SK-N-SH (cell line): ENCODE results near the gene VOPP1. TPM values are rescaled to one million over a fixed set of nuclear protein-coding genes. Genes with fewer than 3 reads are reported as not detected.

Experiments used
- CTCF ChIA-PET: fragments of 300-600, 350-600 bp; formaldehyde crosslinking; extraction: SDS; loops from one replicate; lab custom pipeline; 2021; lab: Yijun Ruan, JAX
- POLR2A ChIA-PET: fragments of 350-600 bp; sonication (Branson Sonifier 250); formaldehyde crosslinking; extraction: SDS; loops from one replicate; lab custom pipeline; 2020; ENCODE audit warnings: antibody characterized with exemption, inconsistent platforms; lab: Yijun Ruan, JAX
- DNase-seq: peaks from one replicate; pipeline ENCODE4 v3.0.0; 2012
- H2AFZ ChIP-seq: fragments of 200-600 bp; sonication (generic); 2 replicates; pipeline ENCODE4 v1.8.1; 2016; ENCODE audit warnings: antibody characterized with exemption, mild to moderate bottlenecking, low read depth
- H3F3A ChIP-seq: fragments of 200-600 bp; sonication (generic); replicated peaks from 2 replicates; pipeline ENCODE3; 2016; ENCODE audit warnings: antibody characterized with exemption, mild to moderate bottlenecking; ENCODE audit not compliant: insufficient read depth
- H3K27ac ChIP-seq, 2 experiments: fragments of 200-500 bp in 1 of 2; fragments of 200-600 bp in 1 of 2; sonication (Bioruptor generic) in 1 of 2; sonication (generic), shearing (Covaris generic) in 1 of 2; 2 replicates each; pipeline versions ENCODE4 v1.5.1 to v1.6.1; 2014 to 2016; ENCODE audit warnings: low read depth in 2 of 2, inconsistent platforms in 1 of 2, low read length in 1 of 2, mild to moderate bottlenecking in 1 of 2, mixed read lengths in 1 of 2
- H3K27me3 ChIP-seq: fragments of 200-600 bp; sonication (generic), shearing (Covaris generic); 2 replicates; pipeline ENCODE4 v1.6.1; 2016; ENCODE audit warnings: mixed run types; ENCODE audit not compliant: insufficient read depth
- H3K36me3 ChIP-seq, 2 experiments: fragments of 200-500 bp in 1 of 2; fragments of 200-600 bp in 1 of 2; sonication (Bioruptor generic) in 1 of 2; sonication (generic) in 1 of 2; replicated peaks in 1 of 2; 2 replicates each; pipeline versions ENCODE3 to v1.5.1; 2014 to 2016; ENCODE audit warnings: low read length in 1 of 2, mild to moderate bottlenecking in 1 of 2; ENCODE audit not compliant: insufficient read depth in 2 of 2, control insufficient read depth in 1 of 2
- H3K4me1 ChIP-seq, 2 experiments: fragments of 200-500 bp in 1 of 2; fragments of 200-600 bp in 1 of 2; sonication (Bioruptor generic) in 1 of 2; sonication (generic), shearing (Covaris generic) in 1 of 2; 2 replicates each; pipeline versions ENCODE4 v1.5.1 to v1.6.1; 2014 to 2016; ENCODE audit warnings: low read depth in 1 of 2, low read length in 1 of 2, mixed run types in 1 of 2; ENCODE audit not compliant: insufficient read depth in 2 of 2, control insufficient read depth in 1 of 2
- H3K4me2 ChIP-seq: fragments of 200-600 bp; sonication (generic), shearing (Covaris generic); 2 replicates; pipeline ENCODE4 v1.6.1; 2017; ENCODE audit warnings: mixed run types
- H3K4me3 ChIP-seq, 2 experiments: fragments of 200-500 bp in 1 of 2; fragments of 200-600 bp in 1 of 2; sonication (Bioruptor generic) in 1 of 2; sonication (generic), shearing (Covaris generic) in 1 of 2; 2 replicates each; pipeline versions ENCODE4 v1.5.1 to v1.8.1; 2014 to 2016; ENCODE audit warnings: low read depth in 2 of 2, inconsistent platforms in 1 of 2, low read length in 1 of 2, mild to moderate bottlenecking in 1 of 2, mixed read lengths in 1 of 2, moderate library complexity in 1 of 2
- H3K79me2 ChIP-seq: fragments of 200-600 bp; sonication (generic); 2 replicates; pipeline ENCODE4 v1.8.1; 2017; ENCODE audit warnings: mild to moderate bottlenecking; ENCODE audit not compliant: insufficient read depth
- H3K9ac ChIP-seq: fragments of 200-600 bp; sonication (generic); 2 replicates; pipeline ENCODE4 v1.6.1; 2017; ENCODE audit warnings: mixed run types
- H3K9me2 ChIP-seq: fragments of 200-600 bp; sonication (generic); 2 replicates; pipeline ENCODE4 v1.6.1; 2017; ENCODE audit warnings: mixed run types
- H3K9me3 ChIP-seq: fragments of 200-600 bp; sonication (generic); 2 replicates; pipeline ENCODE4 v1.6.1; 2017; ENCODE audit warnings: mixed run types, mild to moderate bottlenecking, moderate library complexity
- H4K20me1 ChIP-seq: fragments of 200-600 bp; sonication (generic); 2 replicates; pipeline ENCODE4 v1.6.1; 2017; ENCODE audit warnings: mild to moderate bottlenecking, mixed run types; ENCODE audit not compliant: insufficient read depth
- ELF1 ChIP-seq: IDR thresholded peaks from 2 replicates; pipeline ENCODE4 v1.4.0; 2012
- EP300 ChIP-seq, 2 experiments: IDR thresholded peaks; 2 replicates each; pipeline versions ENCODE4 v1.4.0 to v1.6.1; 2012; ENCODE audit warnings: borderline replicate concordance in 1 of 2, low read depth in 1 of 2, low read length in 1 of 2
- EZH2phosphoT487 ChIP-seq: fragments of 200-600 bp; sonication (generic); IDR thresholded peaks from 2 replicates; pipeline ENCODE4 v1.6.1; 2017; ENCODE audit warnings: low read depth, mixed run types, mild to moderate bottlenecking, antibody characterized with exemption, moderate library complexity, borderline replicate concordance
- FOSL2 ChIP-seq: IDR thresholded peaks from 2 replicates; pipeline ENCODE4 v1.4.0; 2012; ENCODE audit warnings: low read depth, mild to moderate bottlenecking, moderate library complexity, borderline replicate concordance
- FOXM1 ChIP-seq: IDR thresholded peaks from 2 replicates; pipeline ENCODE4 v1.4.0; 2012; ENCODE audit warnings: low read depth, mild to moderate bottlenecking
- GATA2 ChIP-seq: sonication (generic); formaldehyde crosslinking; IDR thresholded peaks from 2 replicates; pipeline ENCODE4 v1.5.0; 2020; ENCODE audit warnings: mild to moderate bottlenecking, missing genetic modification reagents
- MEF2A ChIP-seq: IDR thresholded peaks from 2 replicates; pipeline ENCODE4 v1.4.0; 2012; ENCODE audit warnings: low read depth, borderline replicate concordance
- NFIC ChIP-seq: IDR thresholded peaks from 2 replicates; pipeline ENCODE4 v1.4.0; 2012; ENCODE audit warnings: borderline replicate concordance
- NRF1 ChIP-seq: IDR thresholded peaks from 2 replicates; pipeline ENCODE4 v1.6.1; 2012; ENCODE audit warnings: low read depth, mild to moderate bottlenecking, low read length
- POLR2AphosphoS5 ChIP-seq: IDR thresholded peaks from 2 replicates; pipeline ENCODE4 v1.6.1; 2012; ENCODE audit warnings: low read depth, low read length
- RCOR1 ChIP-seq: fragments of 150-350 bp; IDR thresholded peaks from 2 replicates; pipeline ENCODE4 v1.6.1; 2017; ENCODE audit warnings: antibody characterized with exemption, low read length
- REST ChIP-seq: IDR thresholded peaks from 2 replicates; pipeline ENCODE4 v1.6.1; 2012; ENCODE audit warnings: mild to moderate bottlenecking, low read depth, low read length, moderate library complexity
- RXRA ChIP-seq: IDR thresholded peaks from 2 replicates; pipeline ENCODE4 v1.4.0; 2012; ENCODE audit warnings: low read depth, mild to moderate bottlenecking, borderline replicate concordance
- SIN3A ChIP-seq: IDR thresholded peaks from 2 replicates; pipeline ENCODE4 v1.6.1; 2012; ENCODE audit warnings: low read depth, mild to moderate bottlenecking, low read length, moderate library complexity, borderline replicate concordance
- TAF1 ChIP-seq: IDR thresholded peaks from 2 replicates; pipeline ENCODE4 v1.6.1; 2012; ENCODE audit warnings: low read depth, mild to moderate bottlenecking, low read length, moderate library complexity, borderline replicate concordance
- TCF12 ChIP-seq: IDR thresholded peaks from 2 replicates; pipeline ENCODE4 v1.4.0; 2012
- USF1 ChIP-seq: IDR thresholded peaks from 2 replicates; pipeline ENCODE4 v1.4.0; 2012; ENCODE audit warnings: low read depth, borderline replicate concordance
- USF2 ChIP-seq: fragments of 150-350 bp; IDR thresholded peaks from 2 replicates; pipeline ENCODE4 v1.6.1; 2017; ENCODE audit warnings: antibody characterized with exemption, low read length, low read depth, borderline replicate concordance
- WGBS: methylation state at CpG from one replicate; pipeline ENCODE4 v1.1.6; 2017; ENCODE audit warnings: low lambda C conversion rate; 5-methylcytosine and 5-hydroxymethylcytosine counted together
- polyA plus RNA-seq, 3 experiments: library from polyadenylated mRNA; depleted of rRNA; stranded (reverse); fragments of >200 nt; gene quantifications; 2 replicates each; pipeline ENCODE4 v1.2.3, GENCODE V29; 2012

The VOPP1 gene
- polyA plus RNA-seq, 1 of the 3 experiments (the other 2 are of a cell fraction): 69.5 TPM

- POLR2A ChIA-PET: interaction anchor here (1.1 to 1.3 kb wide), 2 partner anchors 12 to 73 kb away, joined by 3 to 9 read pairs; partner anchors contain the start of gene LANCL2
- Histone ChIP-seq H4K20me1 (no peaks in the 10 kb centered on the region), H2AFZ (no peak overlapping the region; the same call in 1 of the 2 replicates), H3K79me2 (no peaks in the 10 kb centered on the region), H3K4me2 (peak overlapping the region; percentile 57)
- TF ChIP-seq NFIC (peak; percentile 26; the same call in 1 of the 2 replicates), TCF12 (no peak), USF1 (no peak), RCOR1 (no peak), USF2 (no peak), POLR2AphosphoS5 (no peak), FOXM1 (no peak), RXRA (no peak), ELF1 (no peak), GATA2 (no peak; the same call in 1 of the 2 replicates), FOSL2 (no peak), EP300 (IDR thresholded peaks at IDR 0.05; ENCODE audit: borderline replicate concordance in 1 of 2, low read depth in 1 of 2, low read length in 1 of 2) (0 out of 4 replicates have a peak, but pooled peaks of 1 of the 2 experiments have one; percentile 20), MEF2A (no peak), SIN3A (no peak)
- TF ChIP-seq, all 33 proteins: peak for 2
- CTCF ChIA-PET: interaction anchor here (0.8 to 2.1 kb wide), 7 partner anchors 24 to 159 kb away, joined by 3 to 7 read pairs (median 4); no protein-coding TSS in a partner anchor
- Histone ChIP-seq H3K36me3 (no peaks in the 10 kb centered on the region), H3K4me1 (peaks cover 16 to 42% of the 10 kb centered on the region in 2 experiments), H3K9ac (no peak overlapping the region), H3F3A (peaks cover 4% of the 10 kb centered on the region), H3K9me3 (no peaks in the 10 kb centered on the region), H3K27ac (no peak overlapping the region; a peak in 1 of 4 replicates), H3K4me3 (no peak overlapping the region), H3K9me2 (no peaks in the 10 kb centered on the region), H3K27me3 (no peaks in the 10 kb centered on the region)
- WGBS: 62% methylated on average over 19 of the region's 19 CpGs
- DNase-seq: peak; percentile 81
Measured at GRCh38 chr7:55438757-55439525, 133.4 kb downstream of the VOPP1 start.

GRCh38 chr7:55438085-55438756 lies 134.1 kb downstream of the VOPP1 start:
- H3K4me3 ChIP-seq: no peak overlapping the region
- no peak overlapping the region for H2AFZ ChIP-seq
- H3K27me3 ChIP-seq: no peaks in the 10 kb centered on the region
- ChIA-PET POLR2A (no interaction called here), CTCF (interaction anchor here (0.8 to 2.1 kb wide), 3 partner anchors 23 to 155 kb away, joined by 3 to 7 read pairs (median 4); partner anchors contain the start of gene VOPP1)
- H3K79me2 ChIP-seq: no peaks in the 10 kb centered on the region
- no peak overlapping the region for H3K4me2 ChIP-seq
- H3K9me3 ChIP-seq: no peaks in the 10 kb centered on the region
- H3F3A ChIP-seq: peaks cover 4% of the 10 kb centered on the region
- no peaks in the 10 kb centered on the region for H4K20me1 ChIP-seq
- H3K36me3 ChIP-seq: no peaks in the 10 kb centered on the region
- no peaks in the 10 kb centered on the region for H3K9me2 ChIP-seq
- no peak overlapping the region for H3K27ac ChIP-seq
- 90% methylated on average over 13 of the region's 13 CpGs for WGBS
- H3K4me1 ChIP-seq: peaks cover 16 to 42% of the 10 kb centered on the region in 2 experiments
- TF ChIP-seq REST: no peak
- no peak for TF ChIP-seq EZH2phosphoT487
- TF ChIP-seq SIN3A: no peak
- TF ChIP-seq TAF1: no peak
- no peak for TF ChIP-seq NRF1
- DNase-seq: no peak
- no peak overlapping the region for H3K9ac ChIP-seq
